HG02938 (cell line): ENCODE results near the gene MBTPS2.

Experiments used
- ATAC-seq: cut with Tn5 transposase; IDR thresholded peaks from one replicate; pipeline ENCODE4 v1.9.1; 2021; ENCODE audit warnings: mild to moderate bottlenecking, moderate library complexity; ENCODE audit not compliant: unreplicated experiment

The MBTPS2 gene

DNA sequence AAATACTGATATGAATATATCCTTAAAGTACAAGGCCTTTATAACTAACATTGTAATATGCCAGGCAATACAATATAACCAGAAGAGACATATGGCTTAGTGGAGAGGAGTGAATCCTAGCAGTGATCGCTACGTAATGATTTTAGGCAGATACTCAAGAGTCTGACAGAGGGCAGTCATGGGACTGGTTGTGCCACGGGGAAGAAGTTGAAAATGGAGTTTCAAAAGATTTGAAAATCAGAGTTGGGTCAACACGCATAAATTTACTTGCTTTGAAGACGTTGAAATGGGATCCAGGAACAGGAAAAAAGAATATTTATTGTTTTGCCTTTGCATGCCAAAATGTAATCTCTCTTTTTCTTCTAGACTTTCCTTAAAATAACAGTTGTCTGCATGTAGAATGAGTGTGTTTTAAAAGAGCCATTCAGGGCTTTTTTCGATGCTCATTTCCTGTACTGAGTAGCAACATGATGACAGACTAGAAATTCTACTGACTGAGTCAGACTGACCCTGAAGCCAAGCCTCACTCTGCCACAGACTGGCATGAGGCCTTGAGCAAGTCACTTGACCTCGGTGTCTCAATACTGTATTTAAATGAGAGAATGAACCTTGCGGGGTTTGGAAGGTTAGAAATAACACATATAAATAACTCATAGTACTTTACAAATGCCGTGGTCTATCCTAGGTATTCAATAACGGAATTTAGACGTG, 93.0 kb downstream of the MBTPS2 start:
- ATAC-seq, result no peak

DNA sequence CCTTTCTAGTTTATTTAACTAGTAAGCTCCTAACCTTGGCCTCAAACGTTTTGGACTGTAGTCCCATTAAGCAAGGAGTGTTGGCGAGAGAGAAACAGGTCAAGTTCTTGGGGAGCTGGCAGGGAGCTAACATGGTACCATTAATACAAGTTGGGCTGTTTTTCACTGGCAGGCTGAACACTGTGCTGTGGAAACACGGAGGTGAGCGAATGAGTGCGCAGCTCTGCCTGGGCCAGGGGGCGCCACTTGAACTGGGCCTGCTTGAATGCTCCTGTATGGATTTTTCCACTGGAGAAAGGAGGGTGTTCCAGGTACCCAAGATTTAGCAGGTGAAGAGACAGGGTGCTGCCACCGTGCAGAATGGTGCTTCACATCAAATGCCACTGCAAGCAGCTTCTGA, 93.7 kb downstream of the MBTPS2 start:
- ATAC-seq, result no peak

DNA sequence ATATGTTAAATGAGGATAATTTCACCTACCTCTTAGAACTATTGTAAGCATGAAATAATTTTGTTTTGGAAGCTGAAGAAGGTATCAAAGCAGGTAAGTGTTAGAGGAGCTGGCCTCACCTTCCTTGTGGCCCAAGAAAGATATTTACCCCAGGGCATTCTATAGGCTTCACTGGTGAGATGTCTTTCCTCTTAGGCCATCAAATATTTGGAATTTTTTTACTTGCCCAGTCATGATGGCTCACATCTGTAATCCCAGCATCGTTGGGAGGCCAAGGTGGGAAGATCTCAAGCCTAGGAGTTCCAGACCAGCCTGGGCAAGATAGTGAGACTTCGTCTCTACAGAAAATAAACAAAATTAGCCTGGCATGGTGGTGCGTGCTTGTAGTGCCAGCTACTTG, 95.0 kb downstream of the MBTPS2 start:
- ATAC-seq, result no peak
